ENCODE measurements around the gene POLR2C. TPM values are rescaled to one million over a fixed set of nuclear protein-coding genes. Genes with fewer than 3 reads are reported as not detected.

POLR2C gene
- total and polyA plus RNA-seq, 2 of the 13 experiments (the other 11 are each of a cell fraction or from before 2014, with no cell fraction given), result 104 to 216 TPM

DNA sequence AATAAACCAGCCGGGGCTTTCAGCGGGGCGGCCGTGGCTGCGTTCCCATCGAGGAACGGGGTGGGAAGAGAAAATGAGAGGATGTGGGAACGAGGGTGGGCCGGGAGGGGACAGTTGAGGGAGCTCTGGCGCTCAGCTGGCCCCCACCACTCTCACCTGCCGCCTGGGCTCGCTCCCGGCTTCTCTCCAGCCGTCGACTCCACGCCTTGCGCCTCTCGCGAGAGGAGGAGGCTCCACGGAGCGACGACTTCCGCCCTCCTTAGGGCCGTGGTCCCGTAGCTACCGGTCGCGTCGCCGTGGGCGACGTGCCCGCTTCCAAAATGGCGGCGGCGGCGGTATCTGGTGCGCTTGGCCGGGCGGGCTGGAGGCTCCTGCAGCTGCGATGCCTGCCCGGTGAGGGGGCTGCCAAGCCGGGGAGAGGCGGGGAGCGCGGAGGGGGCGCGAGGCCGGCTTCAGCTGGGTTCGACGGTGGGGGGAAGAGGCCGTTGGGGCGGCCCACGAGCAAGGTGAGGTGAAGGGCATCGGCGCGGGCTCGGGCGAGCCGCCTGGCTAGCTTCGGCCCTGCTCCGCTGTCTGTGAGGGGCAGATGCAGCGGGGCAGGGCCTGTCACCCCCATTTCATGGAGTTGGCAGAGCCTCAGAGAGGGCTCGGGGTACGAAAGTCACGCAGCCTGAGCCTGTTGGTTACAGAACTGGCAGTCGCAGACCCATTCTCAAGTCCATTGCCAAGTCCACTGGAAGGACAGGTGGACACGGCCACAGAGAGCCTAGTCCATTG is 15.1 kb upstream of the POLR2C start, which contains the start of the genes CIAPIN1 and COQ9 (continued):
- TF ChIP-seq ZNF788 (CRISPR knock-in tag; IDR thresholded peaks at IDR 0.05; ENCODE audit: borderline replicate concordance) (peak; percentile 85; the same call in 1 of the 2 replicates), SATB2 (CRISPR knock-in tag; IDR thresholded peaks at IDR 0.05) (no peak), ZNF34 (CRISPR knock-in tag; IDR thresholded peaks at IDR 0.05; ENCODE audit: borderline replicate concordance) (peak; percentile 94; the same call in 1 of the 2 replicates), NFYC (CRISPR knock-in tag; IDR thresholded peaks at IDR 0.05) (peak; percentile 51; the same call in 1 of the 2 replicates), MAFF (IDR thresholded peaks at IDR 0.05; ENCODE audit: low read depth, low read length) (no peak), ZNF136 (CRISPR knock-in tag; IDR thresholded peaks at IDR 0.05; ENCODE audit: low read depth) (0 out of 2 replicates have a peak, but pooled peaks have one; percentile 94), YEATS2 (CRISPR knock-in tag; IDR thresholded peaks at IDR 0.05; ENCODE audit: borderline replicate concordance) (peak; percentile 98), ZNF598 (CRISPR knock-in tag; IDR thresholded peaks at IDR 0.05; ENCODE audit: borderline replicate concordance) (peak; percentile 87; the same call in 1 of the 2 replicates), ZSCAN25 (CRISPR knock-in tag; IDR thresholded peaks at IDR 0.05) (peak; percentile 65; the same call in 1 of the 2 replicates), ZNF432 (CRISPR knock-in tag; IDR thresholded peaks at IDR 0.05; ENCODE audit: borderline replicate concordance) (no peak), FLYWCH1 (CRISPR knock-in tag; IDR thresholded peaks at IDR 0.05) (no peak), FOXC1 (CRISPR knock-in tag; IDR thresholded peaks at IDR 0.05; ENCODE audit: borderline replicate concordance) (peak; percentile 53; the same call in 1 of the 2 replicates), CBX1 (IDR thresholded peaks at IDR 0.05; ENCODE audit: low read depth) (no peak), ZNF354B (CRISPR knock-in tag; IDR thresholded peaks at IDR 0.05) (0 out of 2 replicates have a peak, but pooled peaks have one; percentile 4), HOXA7 (CRISPR knock-in tag; IDR thresholded peaks at IDR 0.05) (no peak)
- TF ChIP-seq, protein P1, sequence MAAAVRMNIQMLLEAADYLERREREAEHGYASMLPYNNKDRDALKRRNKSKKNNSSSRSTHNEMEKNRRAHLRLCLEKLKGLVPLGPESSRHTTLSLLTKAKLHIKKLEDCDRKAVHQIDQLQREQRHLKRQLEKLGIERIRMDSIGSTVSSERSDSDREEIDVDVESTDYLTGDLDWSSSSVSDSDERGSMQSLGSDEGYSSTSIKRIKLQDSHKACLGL (CRISPR knock-in tag; IDR thresholded peaks at IDR 0.05), result peak; percentile 91
- TF ChIP-seq, protein P2, sequence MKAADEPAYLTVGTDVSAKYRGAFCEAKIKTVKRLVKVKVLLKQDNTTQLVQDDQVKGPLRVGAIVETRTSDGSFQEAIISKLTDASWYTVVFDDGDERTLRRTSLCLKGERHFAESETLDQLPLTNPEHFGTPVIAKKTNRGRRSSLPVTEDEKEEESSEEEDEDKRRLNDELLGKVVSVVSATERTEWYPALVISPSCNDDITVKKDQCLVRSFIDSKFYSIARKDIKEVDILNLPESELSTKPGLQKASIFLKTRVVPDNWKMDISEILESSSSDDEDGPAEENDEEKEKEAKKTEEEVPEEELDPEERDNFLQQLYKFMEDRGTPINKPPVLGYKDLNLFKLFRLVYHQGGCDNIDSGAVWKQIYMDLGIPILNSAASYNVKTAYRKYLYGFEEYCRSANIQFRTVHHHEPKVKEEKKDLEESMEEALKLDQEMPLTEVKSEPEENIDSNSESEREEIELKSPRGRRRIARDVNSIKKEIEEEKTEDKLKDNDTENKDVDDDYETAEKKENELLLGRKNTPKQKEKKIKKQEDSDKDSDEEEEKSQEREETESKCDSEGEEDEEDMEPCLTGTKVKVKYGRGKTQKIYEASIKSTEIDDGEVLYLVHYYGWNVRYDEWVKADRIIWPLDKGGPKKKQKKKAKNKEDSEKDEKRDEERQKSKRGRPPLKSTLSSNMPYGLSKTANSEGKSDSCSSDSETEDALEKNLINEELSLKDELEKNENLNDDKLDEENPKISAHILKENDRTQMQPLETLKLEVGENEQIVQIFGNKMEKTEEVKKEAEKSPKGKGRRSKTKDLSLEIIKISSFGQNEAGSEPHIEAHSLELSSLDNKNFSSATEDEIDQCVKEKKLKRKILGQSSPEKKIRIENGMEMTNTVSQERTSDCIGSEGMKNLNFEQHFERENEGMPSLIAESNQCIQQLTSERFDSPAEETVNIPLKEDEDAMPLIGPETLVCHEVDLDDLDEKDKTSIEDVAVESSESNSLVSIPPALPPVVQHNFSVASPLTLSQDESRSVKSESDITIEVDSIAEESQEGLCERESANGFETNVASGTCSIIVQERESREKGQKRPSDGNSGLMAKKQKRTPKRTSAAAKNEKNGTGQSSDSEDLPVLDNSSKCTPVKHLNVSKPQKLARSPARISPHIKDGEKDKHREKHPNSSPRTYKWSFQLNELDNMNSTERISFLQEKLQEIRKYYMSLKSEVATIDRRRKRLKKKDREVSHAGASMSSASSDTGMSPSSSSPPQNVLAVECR (CRISPR knock-in tag; IDR thresholded peaks at IDR 0.05; ENCODE audit: borderline replicate concordance), result peak; percentile 99
- TF ChIP-seq, protein P3, sequence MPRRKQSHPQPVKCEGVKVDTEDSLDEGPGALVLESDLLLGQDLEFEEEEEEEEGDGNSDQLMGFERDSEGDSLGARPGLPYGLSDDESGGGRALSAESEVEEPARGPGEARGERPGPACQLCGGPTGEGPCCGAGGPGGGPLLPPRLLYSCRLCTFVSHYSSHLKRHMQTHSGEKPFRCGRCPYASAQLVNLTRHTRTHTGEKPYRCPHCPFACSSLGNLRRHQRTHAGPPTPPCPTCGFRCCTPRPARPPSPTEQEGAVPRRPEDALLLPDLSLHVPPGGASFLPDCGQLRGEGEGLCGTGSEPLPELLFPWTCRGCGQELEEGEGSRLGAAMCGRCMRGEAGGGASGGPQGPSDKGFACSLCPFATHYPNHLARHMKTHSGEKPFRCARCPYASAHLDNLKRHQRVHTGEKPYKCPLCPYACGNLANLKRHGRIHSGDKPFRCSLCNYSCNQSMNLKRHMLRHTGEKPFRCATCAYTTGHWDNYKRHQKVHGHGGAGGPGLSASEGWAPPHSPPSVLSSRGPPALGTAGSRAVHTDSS (CRISPR knock-in tag; conservative IDR thresholded peaks at IDR 0.05), result no peak; the same call in 1 of the 2 replicates
- TF ChIP-seq, protein P4, sequence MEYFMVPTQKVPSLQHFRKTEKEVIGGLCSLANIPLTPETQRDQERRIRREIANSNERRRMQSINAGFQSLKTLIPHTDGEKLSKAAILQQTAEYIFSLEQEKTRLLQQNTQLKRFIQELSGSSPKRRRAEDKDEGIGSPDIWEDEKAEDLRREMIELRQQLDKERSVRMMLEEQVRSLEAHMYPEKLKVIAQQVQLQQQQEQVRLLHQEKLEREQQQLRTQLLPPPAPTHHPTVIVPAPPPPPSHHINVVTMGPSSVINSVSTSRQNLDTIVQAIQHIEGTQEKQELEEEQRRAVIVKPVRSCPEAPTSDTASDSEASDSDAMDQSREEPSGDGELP (IDR thresholded peaks at IDR 0.05; ENCODE audit: borderline replicate concordance, low read depth), result peak; percentile 90
- TF ChIP-seq, protein P5, sequence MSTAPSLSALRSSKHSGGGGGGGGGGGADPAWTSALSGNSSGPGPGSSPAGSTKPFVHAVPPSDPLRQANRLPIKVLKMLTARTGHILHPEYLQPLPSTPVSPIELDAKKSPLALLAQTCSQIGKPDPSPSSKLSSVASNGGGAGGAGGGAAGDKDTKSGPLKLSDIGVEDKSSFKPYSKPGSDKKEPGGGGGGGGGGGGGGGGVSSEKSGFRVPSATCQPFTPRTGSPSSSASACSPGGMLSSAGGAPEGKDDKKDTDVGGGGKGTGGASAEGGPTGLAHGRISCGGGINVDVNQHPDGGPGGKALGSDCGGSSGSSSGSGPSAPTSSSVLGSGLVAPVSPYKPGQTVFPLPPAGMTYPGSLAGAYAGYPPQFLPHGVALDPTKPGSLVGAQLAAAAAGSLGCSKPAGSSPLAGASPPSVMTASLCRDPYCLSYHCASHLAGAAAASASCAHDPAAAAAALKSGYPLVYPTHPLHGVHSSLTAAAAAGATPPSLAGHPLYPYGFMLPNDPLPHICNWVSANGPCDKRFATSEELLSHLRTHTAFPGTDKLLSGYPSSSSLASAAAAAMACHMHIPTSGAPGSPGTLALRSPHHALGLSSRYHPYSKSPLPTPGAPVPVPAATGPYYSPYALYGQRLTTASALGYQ (CRISPR knock-in tag; IDR thresholded peaks at IDR 0.05), result peak; percentile 56; the same call in 1 of the 2 replicates
